Measurements from ENCODE around the gene CLTA.
"Not testable (repeated sequence)": the region's sequence is repeated elsewhere in the genome, so short reads cannot be mapped to it uniquely, and the experiment has no call there.

CLTA gene

DNA sequence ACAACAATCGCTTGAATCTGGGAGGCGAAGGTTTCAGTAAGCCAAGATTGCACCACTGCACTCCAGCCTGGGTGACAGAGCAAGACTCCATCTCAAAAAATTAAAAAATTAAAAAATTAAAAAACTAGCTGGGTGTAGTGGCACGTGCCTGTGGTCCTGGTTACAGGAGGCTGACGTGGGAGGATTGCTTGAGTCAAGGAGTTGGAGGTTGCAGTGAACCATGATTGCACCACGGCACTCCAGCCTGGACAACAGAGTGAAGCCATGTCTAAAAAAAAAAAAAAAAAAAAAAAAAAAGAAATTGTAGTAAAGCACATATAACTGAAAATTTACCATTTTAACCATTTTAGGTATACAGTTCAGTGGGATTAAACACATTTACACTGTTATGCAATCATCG is 34.6 kb upstream of the CLTA start:
- in situ Hi-C loops (cut with MboI; ENCODE audit: low sequenced_read_pairs) = no loop called here

DNA sequence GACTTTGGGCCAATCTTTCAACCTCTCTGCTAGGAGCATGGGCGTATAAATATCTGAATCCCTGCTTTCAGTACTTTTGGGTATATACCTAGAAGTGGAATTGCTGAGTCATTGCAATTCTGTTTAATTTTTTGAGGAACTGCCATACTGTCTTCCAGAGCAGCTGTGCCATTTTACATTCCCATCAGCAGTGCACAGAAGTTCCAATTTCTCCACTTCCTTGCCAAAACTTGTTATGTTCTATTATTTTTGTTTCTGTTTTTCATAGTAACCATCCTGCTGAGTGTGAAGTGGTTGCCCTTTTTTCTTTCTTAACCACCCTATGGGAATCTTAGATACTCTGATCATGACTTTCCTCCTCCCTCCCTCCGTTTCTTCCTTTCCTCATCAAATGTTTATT is 32.6 kb upstream of the CLTA start:
- in situ Hi-C loops (cut with MboI; ENCODE audit: low sequenced_read_pairs) = no loop called here

DNA sequence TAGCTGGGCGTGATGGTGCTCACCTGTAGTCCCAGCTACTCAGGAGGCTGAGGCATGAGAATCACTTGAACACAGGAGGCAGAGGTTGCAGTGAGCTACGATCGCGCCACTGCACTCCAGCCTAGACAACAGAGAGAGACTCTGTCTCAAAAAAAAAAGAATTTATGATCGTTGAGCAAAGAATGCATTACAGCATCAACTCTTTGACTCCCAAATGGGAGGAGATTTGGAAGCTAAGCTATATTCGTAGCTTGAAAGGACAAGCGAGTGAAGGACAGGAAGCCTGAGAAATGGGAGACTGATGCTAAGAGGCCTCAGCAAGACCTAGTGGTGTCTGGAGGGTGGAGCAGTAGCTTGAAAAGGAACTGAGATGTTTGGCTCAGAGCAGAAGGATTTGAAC is 31.8 kb upstream of the CLTA start:
- in situ Hi-C loops (cut with MboI; ENCODE audit: low sequenced_read_pairs) = no loop called here

DNA sequence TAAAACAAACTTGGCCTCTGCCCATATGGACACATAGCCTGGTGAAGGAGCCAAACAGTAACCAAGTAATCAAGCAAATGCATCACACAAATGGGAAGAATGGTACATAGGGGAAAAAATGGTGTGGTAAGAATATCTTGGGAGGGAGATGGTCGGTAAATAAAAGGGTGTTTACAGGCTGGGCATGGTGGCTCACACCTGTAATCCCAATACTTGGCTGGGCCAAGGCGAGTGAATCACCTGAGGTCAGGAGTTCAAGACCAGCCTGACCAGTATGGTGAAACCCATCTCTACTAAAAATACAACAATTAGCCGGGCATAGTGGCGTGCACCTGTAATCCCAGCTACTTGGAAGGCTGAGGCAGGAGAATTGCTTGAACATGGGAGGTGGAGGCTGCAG is 31.2 kb upstream of the CLTA start:
- in situ Hi-C loops (cut with MboI; ENCODE audit: low sequenced_read_pairs) = not testable (repeated sequence)

DNA sequence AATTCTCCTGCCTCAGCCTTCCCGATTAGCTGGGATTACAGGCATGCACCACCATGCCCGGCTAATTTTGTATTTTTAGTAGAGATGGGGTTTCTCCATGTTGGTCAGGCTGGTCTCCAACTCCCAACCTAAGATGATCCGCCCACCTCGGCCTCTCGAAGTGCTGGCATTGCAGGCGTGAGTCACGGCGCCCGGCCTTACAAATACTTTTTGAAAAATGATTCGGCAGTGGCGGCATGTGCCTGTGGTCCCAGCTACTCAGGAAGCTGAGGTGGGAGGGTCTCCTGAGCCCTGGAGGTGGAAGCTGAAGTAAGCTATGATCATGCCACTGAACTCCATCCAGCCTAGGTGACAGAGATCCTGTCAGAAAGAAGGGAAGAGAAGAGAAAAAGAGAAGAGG is 30.6 kb upstream of the CLTA start:
- in situ Hi-C loops (cut with MboI; ENCODE audit: low sequenced_read_pairs) = loop anchor here (5.0 kb wide), 1 partner anchor 58 kb away; no protein-coding TSS in a partner anchor

DNA sequence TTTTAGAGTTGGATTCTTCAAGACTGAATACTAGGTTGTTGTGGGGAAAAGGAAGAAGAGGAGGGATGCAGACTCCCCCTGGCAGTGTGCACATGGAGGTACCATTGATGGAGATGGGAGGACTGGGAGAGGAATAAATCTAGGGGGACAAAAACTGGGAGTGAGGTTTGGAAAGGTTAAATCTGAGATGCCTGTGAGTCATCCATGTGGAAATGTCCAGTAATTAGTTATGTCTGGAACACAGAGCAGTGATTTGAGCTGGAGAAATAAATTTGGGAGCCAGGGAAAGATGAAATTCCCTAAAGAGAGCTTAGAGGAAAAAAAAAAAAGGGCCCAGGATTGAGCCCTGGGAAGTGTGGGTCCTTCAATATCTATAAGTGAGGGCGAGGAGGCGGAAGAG is 29.5 kb upstream of the CLTA start:
- in situ Hi-C loops (cut with MboI; ENCODE audit: low sequenced_read_pairs) = loop anchor here (5.0 kb wide), 1 partner anchor 59 kb away; no protein-coding TSS in a partner anchor

DNA sequence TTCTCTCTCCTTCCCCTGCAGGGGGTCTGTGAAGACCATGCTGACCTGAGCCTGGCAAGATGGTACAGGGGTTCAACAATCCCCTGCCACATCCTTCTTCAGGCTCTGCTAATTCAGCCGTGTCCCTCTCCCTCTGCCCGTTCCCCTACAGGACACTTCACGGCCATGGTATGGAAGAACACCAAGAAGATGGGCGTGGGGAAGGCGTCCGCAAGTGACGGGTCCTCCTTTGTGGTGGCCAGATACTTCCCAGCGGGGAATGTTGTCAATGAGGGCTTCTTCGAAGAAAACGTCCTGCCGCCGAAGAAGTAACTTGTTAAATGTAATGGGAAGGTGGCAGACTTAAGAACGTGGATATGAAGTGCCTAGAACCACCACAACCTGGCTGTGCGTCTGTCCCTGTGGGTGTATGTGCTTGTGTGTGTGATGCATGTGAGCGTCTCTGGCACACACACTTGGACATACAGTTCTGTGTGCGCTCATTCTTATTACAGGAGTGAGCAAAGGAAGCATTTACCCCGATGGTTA is 28.4 kb upstream of the CLTA start:
- in situ Hi-C loops (cut with MboI; ENCODE audit: low sequenced_read_pairs) = loop anchor here (5.0 kb wide), 1 partner anchor 60 kb away; no protein-coding TSS in a partner anchor

DNA sequence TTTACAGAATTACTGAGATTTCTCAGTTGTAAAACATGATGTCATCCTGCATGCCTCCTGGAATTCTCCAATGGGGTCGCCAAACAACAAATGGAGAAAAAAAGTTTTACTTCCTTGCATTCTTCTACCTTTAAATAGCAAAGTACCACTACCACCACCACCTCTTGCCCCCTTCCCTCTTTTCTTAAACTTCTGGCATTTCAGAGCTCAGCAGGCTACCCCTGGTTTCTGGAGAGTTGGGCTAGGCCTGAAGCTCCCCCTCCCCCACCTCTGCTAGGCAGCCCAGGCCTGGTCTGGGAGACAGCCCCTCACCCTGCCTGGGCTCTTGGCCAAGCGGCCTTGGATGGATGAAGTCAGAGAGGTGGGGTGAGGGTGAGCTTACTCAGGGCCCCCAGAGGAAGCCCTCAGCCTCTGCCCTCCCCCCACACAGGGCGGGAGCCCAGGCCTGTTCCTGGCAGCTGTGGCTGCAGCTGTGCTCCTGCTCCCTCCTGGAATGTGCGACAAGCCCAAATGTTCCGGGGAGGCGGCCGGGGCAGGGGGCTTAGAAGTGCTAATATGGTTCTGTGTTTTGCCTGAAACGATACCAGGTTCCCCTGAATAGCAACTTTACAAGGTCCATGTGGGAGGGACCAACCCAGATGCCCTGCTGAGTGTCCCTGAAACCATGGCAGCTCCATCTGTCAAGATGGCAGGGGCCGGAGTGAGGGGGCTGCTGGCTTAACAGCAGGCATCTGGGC is 27.5 kb upstream of the CLTA start:
- in situ Hi-C loops (cut with MboI; ENCODE audit: low sequenced_read_pairs) = loop anchor here (5.0 kb wide), 1 partner anchor 61 kb away; no protein-coding TSS in a partner anchor

DNA sequence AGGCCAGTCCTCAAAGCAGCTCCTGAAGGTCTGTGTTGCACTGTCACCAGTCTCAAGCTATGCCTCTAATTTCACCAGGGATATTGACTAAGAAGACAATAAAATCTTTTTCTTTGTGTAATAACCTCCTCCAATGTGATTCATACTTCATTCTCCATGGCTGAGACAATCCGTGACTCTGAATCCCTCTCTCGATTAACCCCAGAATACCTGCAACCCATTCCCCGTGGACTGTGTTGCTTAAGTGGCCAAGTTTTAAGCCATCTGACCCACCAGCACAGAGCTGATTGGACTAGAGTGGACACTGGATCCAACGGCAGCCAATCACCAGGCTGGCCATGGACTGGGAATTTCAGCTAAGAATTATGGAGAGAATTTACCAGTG is 26.9 kb upstream of the CLTA start:
- in situ Hi-C loops (cut with MboI; ENCODE audit: low sequenced_read_pairs) = loop anchor here (5.0 kb wide), 1 partner anchor 61 kb away; no protein-coding TSS in a partner anchor

DNA sequence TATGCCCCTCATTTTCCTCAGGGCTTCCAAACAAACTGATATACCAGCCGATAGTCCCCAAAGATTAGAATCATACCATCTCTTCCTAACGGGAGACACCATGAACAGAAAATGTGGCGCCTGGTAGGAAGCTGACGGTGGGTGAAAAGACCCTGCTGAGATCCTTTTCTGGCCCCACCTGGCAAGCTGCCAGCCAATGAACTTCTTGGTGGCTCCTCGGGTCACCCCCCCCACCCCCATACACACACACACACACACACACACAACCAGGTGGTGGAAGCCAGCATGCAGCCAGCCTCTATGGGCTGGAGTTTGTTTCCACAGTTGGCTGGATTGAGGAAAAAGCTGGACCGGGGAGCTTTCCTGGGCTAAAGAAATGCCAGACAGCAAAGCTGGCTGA is 26.3 kb upstream of the CLTA start:
- in situ Hi-C loops (cut with MboI; ENCODE audit: low sequenced_read_pairs) = loop anchor here (5.0 kb wide), 1 partner anchor 62 kb away; no protein-coding TSS in a partner anchor

DNA sequence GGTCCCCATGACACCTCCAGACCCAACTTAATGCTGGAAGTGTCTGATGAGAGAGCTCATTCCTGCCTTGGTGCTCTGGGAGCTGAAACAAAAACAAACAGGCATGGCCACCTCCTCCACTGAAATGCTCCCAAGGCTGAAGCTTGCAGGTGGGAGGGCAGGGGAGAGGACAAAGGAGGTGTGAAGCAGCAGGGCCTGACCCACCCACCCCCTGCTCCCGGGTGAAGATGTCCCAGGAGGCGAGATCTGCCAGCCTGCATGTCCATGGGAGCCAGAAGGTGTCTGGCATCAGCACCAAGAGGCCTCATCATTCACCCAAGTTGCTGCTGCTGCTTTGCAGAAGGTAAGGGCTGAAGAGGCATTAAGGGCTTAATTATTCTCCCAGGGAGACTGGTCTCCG is 25.7 kb upstream of the CLTA start:
- in situ Hi-C loops (cut with MboI; ENCODE audit: low sequenced_read_pairs) = loop anchor here (5.0 kb wide), 1 partner anchor 63 kb away; no protein-coding TSS in a partner anchor

DNA sequence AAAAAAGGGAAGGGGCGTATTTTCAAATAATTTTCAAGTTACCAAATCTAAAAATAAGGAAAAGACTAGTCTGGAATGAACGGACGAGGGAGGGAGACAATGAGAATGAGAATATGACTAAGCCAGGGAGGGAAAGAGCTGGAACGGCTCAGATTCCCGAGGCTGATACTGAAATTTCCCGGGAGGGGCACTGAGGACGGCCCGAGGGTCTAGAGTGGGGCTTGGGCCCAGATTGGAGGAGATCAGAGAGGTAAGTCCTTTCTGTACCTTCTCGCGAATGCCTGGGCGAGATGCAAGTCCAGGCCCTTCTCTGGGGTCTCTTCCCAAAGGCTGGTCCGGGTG is 24.9 kb upstream of the CLTA start:
- in situ Hi-C loops (cut with MboI; ENCODE audit: low sequenced_read_pairs) = no loop called here

DNA sequence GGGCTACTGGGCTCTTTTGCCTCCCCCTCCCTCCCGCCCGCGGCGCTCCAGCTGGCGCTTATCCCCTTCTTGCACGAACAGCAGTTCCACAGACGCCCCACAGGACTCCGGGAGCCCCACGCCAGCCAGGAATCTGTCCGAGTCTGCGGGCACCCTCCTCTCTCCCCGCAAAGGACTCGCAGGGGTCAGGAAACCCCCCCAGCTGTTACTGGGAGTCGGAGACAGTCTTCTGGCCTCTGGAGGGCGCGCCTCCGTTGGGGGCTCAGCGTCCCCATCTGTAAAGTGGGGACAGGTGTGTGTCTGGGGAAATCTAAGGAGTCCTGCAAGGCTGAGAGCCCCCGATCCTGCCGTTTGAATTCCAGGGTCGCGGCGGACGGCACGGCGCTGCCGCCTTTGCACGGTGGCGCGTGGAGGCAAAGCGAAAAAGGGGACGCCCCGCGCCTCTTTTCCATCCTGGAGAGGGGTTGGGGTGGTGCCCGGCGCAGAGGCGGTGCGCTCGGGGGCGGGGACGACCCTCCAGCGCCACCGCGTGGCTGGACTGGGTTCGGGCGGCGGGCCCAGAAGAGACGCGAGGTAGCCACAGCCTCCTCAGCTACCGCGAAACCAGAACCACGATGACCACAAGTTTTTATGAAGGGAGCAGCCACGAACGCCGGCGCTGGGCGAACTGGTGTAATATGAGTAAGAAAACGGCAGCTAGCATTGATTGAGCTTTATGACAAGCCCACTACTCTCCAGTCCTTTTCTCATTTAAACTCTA is 24.4 kb upstream of the CLTA start:
- in situ Hi-C loops (cut with MboI; ENCODE audit: low sequenced_read_pairs) = no loop called here

DNA sequence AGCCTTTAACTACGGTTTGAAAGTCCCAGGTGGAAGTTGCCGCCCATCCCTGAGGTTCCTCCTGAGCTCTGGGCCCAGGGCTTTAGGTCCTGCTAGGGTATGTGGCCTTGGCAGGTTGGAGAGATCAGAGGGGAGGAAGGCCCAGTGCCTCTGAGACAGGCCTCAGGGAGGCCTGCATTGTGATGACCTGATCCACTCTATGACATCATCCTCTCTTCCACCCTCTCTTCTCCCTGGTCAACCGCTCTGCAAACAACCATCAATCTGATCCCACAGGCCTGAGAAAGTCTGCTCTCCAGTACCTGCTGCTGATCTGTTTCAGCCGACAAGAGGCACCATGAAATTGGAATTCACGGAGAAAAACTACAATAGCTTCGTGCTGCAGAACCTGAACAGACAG is 21.6 kb upstream of the CLTA start, which contains the start of gene CCIN:
Gene CCIN, plus strand, starts transcription at position 223 of the 400 bp plus-strand sequence. Its CDS starts 115 bp downstream, at position 338.
- in situ Hi-C loops (cut with MboI; ENCODE audit: low sequenced_read_pairs) = no loop called here

DNA sequence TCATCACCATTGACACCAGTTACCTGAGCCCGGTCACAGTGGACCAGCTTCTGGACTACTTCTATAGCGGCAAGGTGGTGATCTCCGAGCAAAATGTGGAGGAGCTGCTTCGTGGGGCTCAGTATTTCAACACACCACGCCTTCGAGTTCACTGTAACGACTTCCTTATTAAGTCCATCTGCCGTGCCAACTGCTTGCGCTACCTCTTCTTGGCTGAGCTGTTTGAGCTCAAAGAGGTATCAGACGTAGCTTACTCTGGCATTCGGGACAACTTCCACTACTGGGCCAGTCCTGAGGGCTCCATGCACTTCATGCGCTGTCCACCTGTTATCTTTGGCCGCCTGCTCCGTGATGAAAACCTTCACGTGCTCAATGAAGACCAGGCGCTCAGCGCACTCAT is 21.0 kb upstream of the CLTA start:
- in situ Hi-C loops (cut with MboI; ENCODE audit: low sequenced_read_pairs) = no loop called here

DNA sequence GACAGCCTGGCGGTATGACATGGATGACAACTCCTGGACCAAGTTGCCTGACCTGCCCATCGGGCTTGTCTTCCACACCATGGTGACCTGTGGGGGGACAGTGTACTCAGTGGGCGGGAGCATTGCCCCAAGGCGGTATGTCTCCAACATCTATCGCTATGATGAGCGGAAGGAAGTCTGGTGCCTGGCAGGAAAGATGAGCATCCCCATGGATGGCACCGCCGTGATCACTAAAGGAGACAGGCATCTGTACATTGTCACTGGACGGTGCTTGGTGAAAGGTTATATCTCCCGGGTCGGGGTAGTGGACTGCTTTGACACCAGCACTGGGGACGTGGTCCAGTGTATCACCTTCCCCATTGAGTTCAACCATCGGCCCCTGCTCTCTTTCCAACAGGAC is 20.2 kb upstream of the CLTA start:
- in situ Hi-C loops (cut with MboI; ENCODE audit: low sequenced_read_pairs) = no loop called here

DNA sequence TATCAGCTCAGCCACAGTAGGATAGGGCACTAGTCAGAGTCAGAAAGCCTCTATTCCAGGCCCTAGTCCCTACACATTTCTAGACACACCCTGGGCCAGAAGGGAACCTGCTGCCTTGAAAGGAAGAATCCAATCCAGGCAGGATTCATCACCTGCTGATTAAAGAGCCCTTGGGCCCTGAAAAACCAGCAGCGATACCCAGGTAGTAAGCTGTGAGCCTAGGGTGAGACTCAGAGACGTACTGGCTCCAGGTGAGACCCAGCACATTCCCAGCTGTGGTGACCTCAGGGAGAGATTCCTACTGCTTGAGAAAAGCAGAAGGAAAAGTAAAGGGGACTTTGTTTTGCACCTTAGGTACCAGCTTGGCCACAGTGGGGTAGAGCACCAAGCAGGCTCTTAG is 16.9 kb upstream of the CLTA start:
- in situ Hi-C loops (cut with MboI; ENCODE audit: low sequenced_read_pairs) = no loop called here

DNA sequence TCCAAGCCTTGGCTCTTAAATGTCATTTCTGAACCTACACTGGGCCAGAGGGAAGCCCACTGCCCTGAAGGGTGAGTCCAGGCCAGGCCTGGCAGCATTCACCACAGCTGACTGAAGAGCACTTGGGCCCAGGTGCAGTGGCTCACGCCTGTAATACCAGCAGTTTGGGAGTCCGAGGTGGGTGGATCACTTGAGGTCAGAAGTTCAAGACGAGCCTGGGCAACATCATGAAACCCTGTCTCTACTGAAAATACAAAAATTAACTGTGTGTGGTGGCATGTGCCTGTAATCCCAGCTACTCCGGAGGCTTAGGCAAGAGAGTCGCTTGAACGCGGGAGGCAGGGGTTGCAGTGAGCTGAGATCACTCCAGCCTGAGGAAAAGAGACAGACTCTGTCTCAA is 16.4 kb upstream of the CLTA start:
- in situ Hi-C loops (cut with MboI; ENCODE audit: low sequenced_read_pairs) = no loop called here

DNA sequence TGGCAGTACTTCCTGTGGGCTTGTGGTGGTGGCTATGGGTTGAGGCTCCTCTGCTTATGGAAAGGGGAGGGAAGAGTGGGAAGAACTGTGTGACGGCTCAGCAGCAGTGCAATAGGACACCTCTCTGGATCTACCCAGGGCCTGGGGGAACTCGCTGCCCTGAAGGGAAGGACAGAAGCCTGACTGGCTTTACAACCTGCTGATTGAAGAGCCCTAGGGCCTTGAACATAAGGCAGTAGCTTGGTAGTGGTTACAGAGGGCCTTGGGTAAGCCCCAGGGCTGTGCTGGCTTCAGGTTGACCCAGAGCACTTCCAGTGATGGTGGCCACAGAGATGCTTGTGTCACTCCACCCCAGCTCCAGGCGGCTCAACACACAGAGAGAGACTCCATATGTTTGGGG is 16.0 kb upstream of the CLTA start:
- in situ Hi-C loops (cut with MboI; ENCODE audit: low sequenced_read_pairs) = no loop called here

DNA sequence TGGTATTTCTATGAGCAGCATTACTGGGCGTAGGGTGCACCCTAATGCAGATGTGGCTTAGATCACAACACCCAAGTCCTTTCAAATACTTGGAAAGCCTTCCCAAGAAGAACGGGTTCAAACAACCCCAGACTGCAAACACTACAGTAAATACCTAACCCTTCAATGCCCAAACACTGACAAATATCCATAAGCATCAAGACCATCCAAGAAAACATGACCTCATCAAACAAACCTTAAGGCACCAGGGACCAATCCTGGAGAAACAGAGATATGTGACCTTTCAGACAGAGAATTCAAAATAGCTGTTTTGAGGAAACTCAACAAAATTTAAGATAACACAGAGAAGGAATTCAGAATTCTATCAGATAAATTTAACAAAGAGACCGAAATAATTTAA is 15.5 kb upstream of the CLTA start:
- in situ Hi-C loops (cut with MboI; ENCODE audit: low sequenced_read_pairs) = not testable (repeated sequence)

DNA sequence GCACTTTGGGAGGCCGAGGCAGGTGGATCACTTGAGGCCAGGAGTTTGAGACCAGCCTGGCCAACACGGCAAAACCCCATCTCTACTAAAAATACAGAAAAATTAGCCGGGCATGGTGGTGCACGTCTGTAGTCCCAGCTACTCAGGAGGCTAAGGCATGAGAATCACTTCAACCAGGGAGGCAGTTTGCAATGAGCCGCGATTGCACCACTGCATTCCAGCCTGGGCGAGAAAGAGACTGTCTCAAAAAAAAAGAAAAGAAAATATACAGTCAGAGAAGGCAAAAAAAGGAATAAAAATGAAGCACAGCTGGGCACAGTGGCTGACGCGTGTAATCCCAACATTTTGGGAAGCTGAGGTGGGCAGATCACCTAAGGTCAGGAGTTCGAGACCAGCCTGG is 14.2 kb upstream of the CLTA start:
- in situ Hi-C loops (cut with MboI; ENCODE audit: low sequenced_read_pairs) = not testable (repeated sequence)

DNA sequence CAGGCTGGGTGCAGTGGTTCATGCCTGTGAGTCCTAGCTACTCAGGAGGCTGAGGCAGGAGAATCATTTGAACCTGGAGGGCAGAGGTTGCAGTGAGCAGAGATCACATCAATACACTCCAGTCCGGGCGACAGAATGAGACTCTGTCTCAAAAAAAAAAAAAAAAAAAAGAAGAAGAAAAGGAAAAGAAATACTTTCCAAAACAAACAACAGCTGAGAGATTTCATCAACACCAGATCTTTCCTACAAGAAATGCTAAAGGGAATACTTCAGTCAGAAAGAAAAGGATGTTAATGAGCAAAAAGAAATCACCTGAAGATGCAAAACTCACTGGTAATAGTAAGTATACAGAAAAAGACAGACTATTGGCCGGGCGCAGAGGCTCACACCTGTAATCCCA is 13.2 kb upstream of the CLTA start:
- in situ Hi-C loops (cut with MboI; ENCODE audit: low sequenced_read_pairs) = no loop called here
